CD4-positive, alpha-beta T cell treated with Interleukin-6 for 4 hours (primary cell): Measurements from ENCODE around the gene AKR7A3.

Source experiments
- DNase-seq: peaks from one replicate; pipeline ENCODE4 v3.0.0-alpha.2; 2020; ENCODE audit warnings: mixed read lengths

Gene AKR7A3

GRCh38 chr1:19251305-19252196 lies 37.0 kb downstream of the AKR7A3 start, which contains the start of the genes EMC1 and MRTO4:
Gene EMC1 (minus strand): TSS chr1:19251524. CDS start chr1:19251509, 15 bp downstream.
Gene MRTO4 (plus strand): TSS chr1:19251805. CDS start chr1:19251836, 31 bp downstream.
- peak; percentile 87 for DNase-seq

GRCh38 chr1:19250629-19251304 lies 37.8 kb downstream of the AKR7A3 start:
- DNase-seq = no peak

GRCh38 chr1:19240673-19241538 lies 47.7 kb downstream of the AKR7A3 start:
- peak; percentile 74 for DNase-seq

GRCh38 chr1:19239876-19240275 lies 48.7 kb downstream of the AKR7A3 start:
- no peak for DNase-seq

GRCh38 chr1:19234224-19234623 lies 54.3 kb downstream of the AKR7A3 start:
- no peak for DNase-seq
